ENCODE results near the gene RFX1.

The RFX1 gene

DNA sequence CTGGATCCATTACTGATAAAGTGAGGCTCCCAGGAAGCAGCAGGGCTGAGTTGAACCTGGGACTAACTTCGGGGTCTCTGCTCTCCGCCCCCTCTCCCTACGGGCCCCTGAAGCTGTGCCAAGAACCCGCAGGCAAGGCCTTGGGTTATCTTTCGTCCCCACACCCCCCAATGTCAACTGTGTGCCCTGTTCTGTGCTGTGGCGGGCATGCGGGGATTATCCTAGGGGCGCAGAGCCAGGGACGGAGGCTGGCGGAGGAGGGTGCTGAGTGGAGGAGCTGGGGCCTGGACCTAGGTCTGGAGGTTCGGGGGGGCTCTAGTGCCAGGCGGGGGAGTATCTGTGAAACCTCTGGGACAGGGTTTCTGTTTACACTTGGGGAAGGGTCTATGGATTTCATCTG, 26.4 kb downstream of the RFX1 start:
- H3K9me3 ChIP-seq (ENCODE audit: insufficient read depth, low read length): no peaks in the 10 kb centered on the region
- H3K4me1 ChIP-seq (ENCODE audit: low read length): no peaks in the 10 kb centered on the region
- no peak overlapping the region for H2AFZ ChIP-seq (ENCODE audit: low read depth, low read length)
- peaks cover 3% of the 10 kb centered on the region for H3K36me3 ChIP-seq (replicated peaks; ENCODE audit: low read depth, low read length)
- H4K20me1 ChIP-seq (ENCODE audit: insufficient read depth, low read length): no peaks in the 10 kb centered on the region
- no peak overlapping the region for H3K4me2 ChIP-seq (ENCODE audit: low read length)
- no peak overlapping the region for H3K4me3 ChIP-seq (ENCODE audit: low read length)
- no peak overlapping the region for H3K9ac ChIP-seq (ENCODE audit: low read length)
- TF ChIP-seq EZH2phosphoT487 (IDR thresholded peaks at IDR 0.05; ENCODE audit: low read depth): no peak
- no peak overlapping the region for H3K27ac ChIP-seq (ENCODE audit: low read length)
- no peaks in the 10 kb centered on the region for H3K79me2 ChIP-seq (ENCODE audit: low read length)
- no peaks in the 10 kb centered on the region for H3K27me3 ChIP-seq (ENCODE audit: low read depth, low read length)

DNA sequence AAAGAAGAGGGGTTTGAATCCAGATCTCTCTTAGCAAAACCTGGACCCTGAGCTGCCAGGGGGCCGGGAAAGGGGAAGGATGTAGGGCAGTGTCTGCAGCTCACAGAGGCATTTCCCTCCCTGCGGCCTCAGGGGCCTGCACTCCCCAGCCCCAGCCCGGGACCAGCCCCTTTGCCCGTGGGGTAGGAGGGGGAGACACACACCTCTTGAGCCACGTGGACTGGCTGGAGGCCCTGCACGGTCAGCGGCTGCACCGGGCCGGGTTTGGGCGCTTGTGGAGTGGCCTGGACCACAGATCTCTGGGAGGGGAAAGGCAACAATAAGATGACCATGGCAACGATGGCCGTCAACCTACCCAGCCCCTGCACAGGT, 26.9 kb downstream of the RFX1 start:
- no peaks in the 10 kb centered on the region for H4K20me1 ChIP-seq (ENCODE audit: insufficient read depth, low read length)
- H3K79me2 ChIP-seq (ENCODE audit: low read length): no peaks in the 10 kb centered on the region
- H3K4me3 ChIP-seq (ENCODE audit: low read length): no peak overlapping the region
- H3K27ac ChIP-seq (ENCODE audit: low read length): no peak overlapping the region
- H3K9ac ChIP-seq (ENCODE audit: low read length): no peak overlapping the region
- TF ChIP-seq, protein P1, sequence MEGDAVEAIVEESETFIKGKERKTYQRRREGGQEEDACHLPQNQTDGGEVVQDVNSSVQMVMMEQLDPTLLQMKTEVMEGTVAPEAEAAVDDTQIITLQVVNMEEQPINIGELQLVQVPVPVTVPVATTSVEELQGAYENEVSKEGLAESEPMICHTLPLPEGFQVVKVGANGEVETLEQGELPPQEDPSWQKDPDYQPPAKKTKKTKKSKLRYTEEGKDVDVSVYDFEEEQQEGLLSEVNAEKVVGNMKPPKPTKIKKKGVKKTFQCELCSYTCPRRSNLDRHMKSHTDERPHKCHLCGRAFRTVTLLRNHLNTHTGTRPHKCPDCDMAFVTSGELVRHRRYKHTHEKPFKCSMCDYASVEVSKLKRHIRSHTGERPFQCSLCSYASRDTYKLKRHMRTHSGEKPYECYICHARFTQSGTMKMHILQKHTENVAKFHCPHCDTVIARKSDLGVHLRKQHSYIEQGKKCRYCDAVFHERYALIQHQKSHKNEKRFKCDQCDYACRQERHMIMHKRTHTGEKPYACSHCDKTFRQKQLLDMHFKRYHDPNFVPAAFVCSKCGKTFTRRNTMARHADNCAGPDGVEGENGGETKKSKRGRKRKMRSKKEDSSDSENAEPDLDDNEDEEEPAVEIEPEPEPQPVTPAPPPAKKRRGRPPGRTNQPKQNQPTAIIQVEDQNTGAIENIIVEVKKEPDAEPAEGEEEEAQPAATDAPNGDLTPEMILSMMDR (IDR thresholded peaks at IDR 0.05; ENCODE audit: low read depth, low read length): no peak
- no peak for TF ChIP-seq EZH2phosphoT487 (IDR thresholded peaks at IDR 0.05; ENCODE audit: low read depth)
- no peak overlapping the region for H2AFZ ChIP-seq (ENCODE audit: low read depth, low read length)
- H3K4me2 ChIP-seq (ENCODE audit: low read length): no peak overlapping the region
- no peaks in the 10 kb centered on the region for H3K9me3 ChIP-seq (ENCODE audit: insufficient read depth, low read length)
- peaks cover 3% of the 10 kb centered on the region for H3K36me3 ChIP-seq (replicated peaks; ENCODE audit: low read depth, low read length)
- H3K27me3 ChIP-seq (ENCODE audit: low read depth, low read length): no peaks in the 10 kb centered on the region
- no peaks in the 10 kb centered on the region for H3K4me1 ChIP-seq (ENCODE audit: low read length)

DNA sequence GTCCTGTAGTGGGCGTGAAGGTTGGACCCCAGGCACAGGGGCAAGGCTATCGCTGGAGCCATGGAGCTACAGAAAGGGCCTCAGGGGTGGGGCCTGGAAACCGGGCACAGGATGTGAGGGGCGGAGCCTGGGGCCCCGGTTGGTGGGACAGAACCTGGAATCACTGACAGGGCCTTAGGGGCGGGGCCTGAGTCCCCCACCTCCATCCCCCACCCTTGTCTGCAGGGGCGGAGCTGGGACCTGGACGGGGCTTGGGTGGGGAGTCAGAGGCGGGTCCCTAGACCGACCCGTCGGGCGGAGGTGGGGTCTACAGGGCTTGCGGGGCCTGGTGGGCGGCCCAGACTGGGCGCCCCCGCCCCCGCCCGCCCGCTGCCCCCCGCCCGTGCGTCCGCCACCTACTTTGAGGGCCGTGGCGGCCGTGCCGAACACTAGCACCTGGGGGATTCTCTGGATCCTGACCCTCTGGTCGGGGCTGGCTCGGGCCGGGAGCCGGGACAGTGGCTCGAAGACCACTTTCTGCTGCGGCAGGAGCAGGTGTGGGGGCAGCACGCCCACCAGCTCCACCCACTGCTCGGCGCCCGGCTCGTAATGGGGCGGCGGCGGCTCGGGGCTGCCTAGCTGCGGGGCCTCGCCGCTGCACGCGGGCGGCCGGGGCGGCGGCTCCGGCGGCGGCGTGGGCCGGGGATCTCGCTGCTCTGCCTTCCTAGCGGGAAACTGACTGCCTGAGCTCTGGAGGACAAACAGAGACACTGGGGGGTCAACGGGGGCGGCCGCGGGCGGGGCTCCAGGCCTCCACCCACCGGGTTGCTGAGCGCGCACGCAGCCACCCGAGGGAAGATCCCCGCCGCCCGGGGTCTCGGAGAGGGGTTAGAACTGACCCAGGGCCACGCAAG, 27.5 kb downstream of the RFX1 start:
- Histone ChIP-seq H3K79me2 (ENCODE audit: low read length) (no peaks in the 10 kb centered on the region), H3K27ac (ENCODE audit: low read length) (no peak overlapping the region), H4K20me1 (ENCODE audit: insufficient read depth, low read length) (no peaks in the 10 kb centered on the region), H3K9ac (ENCODE audit: low read length) (no peak overlapping the region), H2AFZ (ENCODE audit: low read depth, low read length) (no peak overlapping the region), H3K4me2 (ENCODE audit: low read length) (no peak overlapping the region), H3K36me3 (replicated peaks; ENCODE audit: low read depth, low read length) (peaks cover 3% of the 10 kb centered on the region), H3K27me3 (ENCODE audit: low read depth, low read length) (no peaks in the 10 kb centered on the region), H3K4me1 (ENCODE audit: low read length) (no peaks in the 10 kb centered on the region), H3K4me3 (ENCODE audit: low read length) (no peak overlapping the region), H3K9me3 (ENCODE audit: insufficient read depth, low read length) (no peaks in the 10 kb centered on the region)
- no peak for TF ChIP-seq EZH2phosphoT487 (IDR thresholded peaks at IDR 0.05; ENCODE audit: low read depth)
- TF ChIP-seq, protein P1 (IDR thresholded peaks at IDR 0.05; ENCODE audit: low read depth, low read length): no peak

DNA sequence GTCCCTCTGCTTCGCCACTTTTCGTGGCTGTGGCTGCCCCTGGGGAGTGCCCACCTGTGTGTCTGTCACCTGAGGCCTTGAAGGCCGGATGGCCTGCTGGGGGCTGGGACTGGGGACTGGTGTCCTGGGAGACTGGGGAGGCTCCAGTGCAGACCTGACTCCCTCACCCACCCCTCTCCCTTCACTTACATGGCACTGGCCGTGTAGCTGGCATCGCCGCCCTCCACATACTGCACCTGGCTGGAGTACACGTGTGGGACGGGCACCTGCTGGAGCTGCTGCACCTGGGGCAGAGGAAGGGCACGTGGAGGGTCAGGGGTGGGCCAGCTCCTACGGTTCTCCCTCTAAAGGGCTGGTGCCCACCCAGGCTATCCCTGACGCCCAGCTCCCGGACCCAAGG, 28.3 kb downstream of the RFX1 start:
- H3K4me2 ChIP-seq (ENCODE audit: low read length): no peak overlapping the region
- no peak for TF ChIP-seq EZH2phosphoT487 (IDR thresholded peaks at IDR 0.05; ENCODE audit: low read depth)
- TF ChIP-seq, protein P1 (IDR thresholded peaks at IDR 0.05; ENCODE audit: low read depth, low read length): no peak
- no peaks in the 10 kb centered on the region for H3K79me2 ChIP-seq (ENCODE audit: low read length)
- H3K9me3 ChIP-seq (ENCODE audit: insufficient read depth, low read length): no peaks in the 10 kb centered on the region
- no peak overlapping the region for H3K4me3 ChIP-seq (ENCODE audit: low read length)
- no peak overlapping the region for H2AFZ ChIP-seq (ENCODE audit: low read depth, low read length)
- peaks cover 4% of the 10 kb centered on the region for H3K36me3 ChIP-seq (replicated peaks; ENCODE audit: low read depth, low read length)
- H4K20me1 ChIP-seq (ENCODE audit: insufficient read depth, low read length): no peaks in the 10 kb centered on the region
- no peaks in the 10 kb centered on the region for H3K27me3 ChIP-seq (ENCODE audit: low read depth, low read length)
- H3K4me1 ChIP-seq (ENCODE audit: low read length): no peaks in the 10 kb centered on the region
- H3K27ac ChIP-seq (ENCODE audit: low read length): no peak overlapping the region
- H3K9ac ChIP-seq (ENCODE audit: low read length): no peak overlapping the region

Data from OCI-LY3 (cell line).